Measurements from ENCODE around the gene ZFP36L2. TPM values are rescaled to one million over a fixed set of nuclear protein-coding genes. Genes with fewer than 3 reads are reported as not detected.

ZFP36L2 gene
- total RNA-seq, 2 donors from 2014 or later = 172 to 197 TPM

DNA sequence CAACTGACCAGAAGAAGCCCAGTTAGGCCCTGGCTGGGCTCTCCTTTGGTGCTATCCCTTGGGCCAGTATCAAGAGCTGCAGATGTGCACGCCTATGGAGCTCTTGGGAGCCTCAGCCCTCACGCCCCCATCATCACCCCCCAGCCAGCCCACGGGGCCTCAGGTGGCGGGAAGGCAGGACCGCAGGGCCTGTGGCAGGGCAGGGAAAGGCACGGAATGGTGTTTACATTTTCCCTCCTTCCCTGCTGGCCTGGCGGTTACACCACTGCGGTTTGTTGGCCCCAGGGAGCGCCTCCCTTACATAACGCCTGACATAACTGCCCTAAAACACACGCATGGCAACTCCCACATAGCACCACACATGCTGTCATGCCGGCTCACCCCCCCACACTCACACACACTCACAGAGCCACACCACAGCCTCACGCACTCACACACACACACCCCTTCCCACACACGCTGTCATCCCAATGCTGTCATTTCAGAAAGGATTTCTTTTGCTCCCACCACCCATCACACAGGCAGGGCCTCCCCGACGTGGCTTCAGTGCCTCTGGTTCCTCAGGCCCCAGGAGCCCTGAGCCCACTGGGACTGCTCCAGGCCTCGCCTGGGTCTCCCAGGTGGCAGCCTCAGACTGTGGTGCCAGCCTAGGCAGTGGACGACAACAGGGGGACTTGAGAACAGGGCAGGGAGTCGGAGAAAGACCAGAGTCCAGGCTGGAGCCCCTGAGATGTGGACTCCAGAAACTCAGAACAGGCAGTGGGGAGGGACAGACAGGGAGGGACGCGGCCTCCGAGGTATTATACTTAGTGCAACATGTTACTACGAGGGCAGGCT lies 15.7 kb downstream of the ZFP36L2 start:
- Histone ChIP-seq H3K4me1 (ENCODE audit: control insufficient read depth in 1 of 2, low read depth in 2 of 2) (peaks cover 6 to 18% of the 10 kb centered on the region in 2 donors), H3K36me3 (no peaks in the 10 kb centered on the region), H3K27ac (no peak overlapping the region), H3K27me3 (replicated peaks; ENCODE audit: insufficient read depth) (no peaks in the 10 kb centered on the region), H3K9me3 (no peaks in the 10 kb centered on the region), H3K4me3 (no peak overlapping the region)
- TF ChIP-seq, protein P1, sequence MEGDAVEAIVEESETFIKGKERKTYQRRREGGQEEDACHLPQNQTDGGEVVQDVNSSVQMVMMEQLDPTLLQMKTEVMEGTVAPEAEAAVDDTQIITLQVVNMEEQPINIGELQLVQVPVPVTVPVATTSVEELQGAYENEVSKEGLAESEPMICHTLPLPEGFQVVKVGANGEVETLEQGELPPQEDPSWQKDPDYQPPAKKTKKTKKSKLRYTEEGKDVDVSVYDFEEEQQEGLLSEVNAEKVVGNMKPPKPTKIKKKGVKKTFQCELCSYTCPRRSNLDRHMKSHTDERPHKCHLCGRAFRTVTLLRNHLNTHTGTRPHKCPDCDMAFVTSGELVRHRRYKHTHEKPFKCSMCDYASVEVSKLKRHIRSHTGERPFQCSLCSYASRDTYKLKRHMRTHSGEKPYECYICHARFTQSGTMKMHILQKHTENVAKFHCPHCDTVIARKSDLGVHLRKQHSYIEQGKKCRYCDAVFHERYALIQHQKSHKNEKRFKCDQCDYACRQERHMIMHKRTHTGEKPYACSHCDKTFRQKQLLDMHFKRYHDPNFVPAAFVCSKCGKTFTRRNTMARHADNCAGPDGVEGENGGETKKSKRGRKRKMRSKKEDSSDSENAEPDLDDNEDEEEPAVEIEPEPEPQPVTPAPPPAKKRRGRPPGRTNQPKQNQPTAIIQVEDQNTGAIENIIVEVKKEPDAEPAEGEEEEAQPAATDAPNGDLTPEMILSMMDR (IDR thresholded peaks at IDR 0.05) = no peak
- DNase-seq (ENCODE audit: low spot score) (peak; percentile 38), ATAC-seq (ENCODE audit: insufficient number of reproducible peaks, low FRiP score, low read depth) (no peak)

DNA sequence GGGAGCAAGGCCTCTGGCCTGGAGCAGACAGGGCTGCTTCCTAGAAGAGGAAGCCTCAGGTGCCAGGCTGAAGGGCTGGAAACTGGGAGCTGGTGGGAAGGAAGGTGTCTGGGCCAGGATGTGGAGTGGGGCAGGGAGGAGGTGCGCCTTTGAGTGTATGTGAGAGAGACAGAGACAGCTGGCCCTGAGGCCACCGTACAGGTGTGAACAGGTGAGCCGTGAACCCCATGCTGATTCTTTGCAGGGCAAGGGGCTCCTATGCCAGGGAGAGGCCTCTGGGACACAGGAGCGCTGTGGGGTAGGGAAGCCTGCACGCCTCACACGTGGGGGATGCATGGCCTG lies 16.3 kb downstream of the ZFP36L2 start:
- Histone ChIP-seq H3K27ac (no peak overlapping the region), H3K4me3 (no peak overlapping the region), H3K4me1 (ENCODE audit: control insufficient read depth in 1 of 2, low read depth in 2 of 2) (peaks cover 4 to 12% of the 10 kb centered on the region in 2 donors), H3K27me3 (replicated peaks; ENCODE audit: insufficient read depth) (no peaks in the 10 kb centered on the region), H3K9me3 (no peaks in the 10 kb centered on the region), H3K36me3 (no peaks in the 10 kb centered on the region)
- no peak for DNase-seq (ENCODE audit: low spot score)
- TF ChIP-seq, protein P1 (IDR thresholded peaks at IDR 0.05) = no peak
- ATAC-seq (ENCODE audit: insufficient number of reproducible peaks, low FRiP score, low read depth) = no peak

DNA sequence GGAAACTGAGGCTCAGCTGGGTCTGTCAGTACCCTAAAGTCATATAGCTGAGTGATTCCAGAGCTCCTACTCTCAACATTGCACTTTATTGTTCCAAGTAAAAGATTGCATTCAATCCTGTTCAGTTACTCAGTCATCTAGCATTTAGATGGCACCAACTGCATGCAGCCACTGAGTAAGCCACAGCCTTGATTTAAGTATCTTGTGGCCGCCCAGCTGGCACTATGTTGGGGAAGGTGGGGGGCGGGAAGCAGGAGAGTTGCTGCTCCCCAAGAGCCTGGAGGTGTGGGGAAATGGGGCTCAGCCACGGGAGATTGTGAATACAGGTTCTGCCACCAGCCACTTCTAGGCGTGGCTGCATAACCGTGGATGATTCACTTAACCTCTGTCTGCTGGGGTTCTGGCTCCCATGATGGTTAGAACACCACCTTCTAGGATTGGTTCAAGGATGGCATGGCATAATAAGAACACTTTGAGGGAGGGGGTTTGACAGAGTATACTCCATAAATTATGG lies 17.1 kb downstream of the ZFP36L2 start:
- ATAC-seq (ENCODE audit: insufficient number of reproducible peaks, low FRiP score, low read depth) = no peak

DNA sequence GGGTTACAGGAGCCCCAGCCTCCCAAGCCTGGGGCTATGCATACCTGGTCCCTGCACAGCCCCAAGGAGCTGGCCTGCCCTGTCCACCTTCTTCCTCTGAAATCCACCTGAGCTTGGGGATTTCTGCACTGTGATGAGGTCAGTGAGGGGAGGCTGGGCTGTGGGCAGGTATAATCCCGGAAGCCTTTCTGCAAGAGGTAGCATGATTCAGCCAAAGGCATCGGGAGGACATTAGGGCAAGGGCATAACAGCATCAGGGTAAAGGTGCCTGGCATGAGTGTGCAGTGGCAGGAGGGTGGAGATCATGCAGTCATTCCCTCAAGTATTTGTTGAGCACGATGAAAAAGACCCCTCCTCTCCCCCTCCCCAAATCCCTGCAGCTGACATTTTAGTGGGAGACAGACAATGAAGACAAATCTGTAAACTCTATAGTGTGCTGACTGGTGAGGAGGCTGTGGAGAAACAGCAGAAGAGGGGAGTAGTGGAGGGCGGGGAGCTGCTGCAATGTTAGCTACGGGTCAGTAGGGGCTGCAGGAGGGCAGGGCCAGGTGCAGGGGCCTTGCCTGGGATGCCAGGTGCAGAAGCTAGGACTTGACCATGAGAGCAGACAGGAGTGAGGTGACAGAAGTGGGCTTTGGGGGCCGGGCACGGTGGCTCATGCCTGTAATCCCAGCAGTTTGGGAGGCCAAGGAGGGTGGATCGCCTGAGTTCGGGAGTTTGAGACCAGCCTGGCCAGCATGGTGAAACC lies 18.7 kb downstream of the ZFP36L2 start:
- no peak overlapping the region for H3K4me3 ChIP-seq
- no peaks in the 10 kb centered on the region for H3K9me3 ChIP-seq
- no peaks in the 10 kb centered on the region for H3K36me3 ChIP-seq
- ATAC-seq (ENCODE audit: insufficient number of reproducible peaks, low FRiP score, low read depth) (no peak), DNase-seq (ENCODE audit: low spot score) (no peak)
- no peak overlapping the region for H3K27ac ChIP-seq
- H3K4me1 ChIP-seq (ENCODE audit: control insufficient read depth in 1 of 2, low read depth in 2 of 2) = peaks cover 4 to 12% of the 10 kb centered on the region in 2 donors
- TF ChIP-seq, protein P1 (IDR thresholded peaks at IDR 0.05) = no peak
- H3K27me3 ChIP-seq (replicated peaks; ENCODE audit: insufficient read depth) = no peaks in the 10 kb centered on the region

More for the DNA sequence above, 17.1 kb downstream of the ZFP36L2 start:
- TF ChIP-seq, protein P1 (IDR thresholded peaks at IDR 0.05) = no peak
- H3K36me3 ChIP-seq = no peaks in the 10 kb centered on the region
- no peaks in the 10 kb centered on the region for H3K27me3 ChIP-seq (replicated peaks; ENCODE audit: insufficient read depth)
- H3K4me1 ChIP-seq (ENCODE audit: control insufficient read depth in 1 of 2, low read depth in 2 of 2) = peaks cover 4 to 12% of the 10 kb centered on the region in 2 donors
- H3K4me3 ChIP-seq = no peak overlapping the region
- no peak overlapping the region for H3K27ac ChIP-seq
- no peaks in the 10 kb centered on the region for H3K9me3 ChIP-seq
- no peak for DNase-seq (ENCODE audit: low spot score)

DNA sequence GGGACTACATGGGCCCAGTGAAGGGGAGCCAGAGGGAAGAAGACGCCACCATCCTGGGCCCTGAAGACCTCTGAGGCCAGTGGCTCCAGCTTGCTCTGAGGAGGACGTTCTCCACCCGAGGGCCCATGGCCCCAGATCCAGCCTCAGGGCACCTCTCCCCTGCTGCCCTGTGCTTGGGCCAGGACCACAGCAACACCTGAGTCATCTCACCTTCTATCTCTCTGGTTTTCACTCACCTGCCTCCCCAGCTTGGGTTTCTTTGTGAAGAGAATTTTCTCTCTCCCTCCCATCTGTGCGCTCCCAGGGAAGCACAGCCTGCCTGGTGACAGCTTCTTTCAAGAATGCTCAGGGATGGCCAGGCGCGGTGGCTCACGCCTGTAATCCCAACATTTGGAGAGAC lies 19.8 kb downstream of the ZFP36L2 start:
- no peak overlapping the region for H3K27ac ChIP-seq
- H3K27me3 ChIP-seq (replicated peaks; ENCODE audit: insufficient read depth) = no peaks in the 10 kb centered on the region
- TF ChIP-seq, protein P1 (IDR thresholded peaks at IDR 0.05) = no peak
- H3K36me3 ChIP-seq = no peaks in the 10 kb centered on the region
- ATAC-seq (ENCODE audit: insufficient number of reproducible peaks, low FRiP score, low read depth) (no peak), DNase-seq (ENCODE audit: low spot score) (no peak)
- no peak overlapping the region for H3K4me3 ChIP-seq
- peaks cover 4 to 12% of the 10 kb centered on the region in 2 donors for H3K4me1 ChIP-seq (ENCODE audit: control insufficient read depth in 1 of 2, low read depth in 2 of 2)
- H3K9me3 ChIP-seq = no peaks in the 10 kb centered on the region

Measured in thoracic aorta (tissue), 2 donors.